ENCODE measurements around the gene WDR49. TPM values are rescaled to one million over a fixed set of nuclear protein-coding genes. Genes with fewer than 3 reads are reported as not detected.

WDR49 gene
- total RNA-seq, 1 donor from 2014 or later: not detected

DNA sequence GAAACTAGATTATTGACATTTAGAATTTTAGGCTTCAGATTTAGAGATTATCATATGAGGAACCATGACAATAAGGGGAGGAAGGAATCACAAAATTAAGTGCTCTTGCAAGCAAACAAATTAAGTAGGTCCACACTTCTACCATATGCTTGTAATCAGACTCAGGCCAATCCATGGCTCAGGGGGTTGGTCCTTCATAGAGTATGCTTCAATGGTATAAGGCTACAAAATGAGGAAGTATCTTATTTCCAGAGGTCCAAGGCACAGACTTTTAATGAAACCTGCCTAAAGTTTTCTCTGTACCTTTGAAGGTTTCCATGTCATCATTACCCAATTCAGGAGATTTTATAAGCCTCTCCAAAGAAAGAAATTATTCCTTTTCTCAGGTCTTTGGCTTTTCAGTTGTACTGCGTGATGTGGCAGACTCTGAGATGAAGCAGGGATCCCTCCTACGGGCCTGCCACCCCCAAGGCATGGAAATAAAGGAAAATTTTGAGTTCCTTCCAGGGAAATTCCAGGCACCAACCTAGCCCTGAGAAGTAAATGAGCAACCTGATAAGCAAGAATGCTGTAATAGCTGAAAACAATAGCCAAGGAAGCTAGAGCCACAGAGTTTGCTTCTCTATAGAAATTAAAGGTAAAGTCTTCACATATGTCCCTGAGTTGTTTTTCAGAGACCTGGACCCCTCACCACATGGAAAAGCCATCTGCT, 216.2 kb downstream of the WDR49 start:
- H3K9me3 Mint-ChIP-seq: no peaks in the 10 kb centered on the region
- no peak overlapping the region for H3K27ac ChIP-seq
- H3K9me3 ChIP-seq (ENCODE audit: low read depth): no peaks in the 10 kb centered on the region
- no peak overlapping the region for H3K9ac ChIP-seq
- no peaks in the 10 kb centered on the region for H3K4me1 Mint-ChIP-seq
- H3K4me3 ChIP-seq: no peak overlapping the region
- no peaks in the 10 kb centered on the region for H4K20me1 ChIP-seq (ENCODE audit: low read depth)
- no peaks in the 10 kb centered on the region for H3F3A ChIP-seq (ENCODE audit: low read depth)
- no peaks in the 10 kb centered on the region for H3K36me3 Mint-ChIP-seq
- H3K27ac Mint-ChIP-seq: no peak overlapping the region
- no peaks in the 10 kb centered on the region for H3K27me3 ChIP-seq
- no peak for TF ChIP-seq EZH2phosphoT487 (IDR thresholded peaks at IDR 0.05)
- no peak for TF ChIP-seq EZH2 (IDR thresholded peaks at IDR 0.05)
- TF ChIP-seq CTCF (IDR thresholded peaks at IDR 0.05): no peak
- no peak overlapping the region for H3K4me2 ChIP-seq
- no peak overlapping the region for H3K4me3 Mint-ChIP-seq
- no peaks in the 10 kb centered on the region for H3K79me2 ChIP-seq (ENCODE audit: low read depth)
- no peak overlapping the region for H2AFZ ChIP-seq (replicated peaks)
- H3K36me3 ChIP-seq: no peaks in the 10 kb centered on the region
- DNase-seq (ENCODE audit: low spot score): no peak
- no peaks in the 10 kb centered on the region for H3K4me1 ChIP-seq
- no peaks in the 10 kb centered on the region for H3K27me3 Mint-ChIP-seq (ENCODE audit: insufficient read depth, low read depth)

Small RNAs within 50 kb of the gene (small RNA-seq; reads per million reads assigned to genes)
- gene HMGN1P8: not detected

Other genes starting within 250 kb of the WDR49 start
- not detected in 2 replicates for gene SERPINI2, start 179.9 kb downstream of the WDR49 start, total RNA-seq (ENCODE audit: low replicate concordance)
- 63.9 and 117 TPM in 2 replicates for gene PDCD10, start 81.0 kb upstream of the WDR49 start, total RNA-seq (ENCODE audit: low replicate concordance)
- gene SERPINI1, start 81.8 kb upstream of the WDR49 start, total RNA-seq (ENCODE audit: low replicate concordance): 8.9 and 9.0 TPM in 2 replicates